Testis (tissue), 3 donors: ENCODE results near the gene RPS10. TPM values are rescaled to one million over a fixed set of nuclear protein-coding genes. Genes with fewer than 3 reads are reported as not detected.

Experiments
- DNase-seq: peaks from one replicate; pipeline ENCODE4 v3.0.0-alpha.2; 2019
- H3K27ac ChIP-seq, 2 donors: fragments of 200-600 bp; sonication (generic); one replicate each; pipeline ENCODE4 v1.5.1; 2019
- H3K27me3 ChIP-seq: fragments of 200-600 bp; sonication (generic); one replicate; pipeline ENCODE4 v1.5.1; 2019
- H3K36me3 ChIP-seq: fragments of 200-600 bp; sonication (generic); one replicate; pipeline ENCODE4 v1.5.1; 2017; ENCODE audit warnings: low read depth; ENCODE audit errors: missing control alignments
- H3K4me1 ChIP-seq: fragments of 200-600 bp; sonication (generic); one replicate; pipeline ENCODE4 v1.5.1; 2019
- H3K4me3 ChIP-seq, 2 donors: fragments of 200-600 bp; sonication (generic); one replicate each; pipeline ENCODE4 v1.5.1; 2017 to 2019
- H3K9me3 ChIP-seq: fragments of 200-600 bp; sonication (generic); one replicate; pipeline ENCODE4 v1.5.1; 2017
- CTCF ChIP-seq, 3 experiments: fragments of 450-650 bp in 2 of 3; fragments of 200-600 bp in 1 of 3; sonication (generic) in 1 of 3; IDR thresholded peaks; one replicate each; pipeline ENCODE4 v1.5.1; 2016 to 2019; ENCODE audit warnings: antibody characterized with exemption in 3 of 3, mild to moderate bottlenecking in 2 of 3, moderate library complexity in 1 of 3
- POLR2A ChIP-seq: fragments of 450-650 bp; IDR thresholded peaks from one replicate; pipeline ENCODE4 v1.6.1; 2017; ENCODE audit warnings: antibody characterized with exemption, mild to moderate bottlenecking, moderate library complexity
- WGBS, 2 donors: methylation state at CpG; one replicate each; pipeline ENCODE4 v1.1.5; 2018; 5-methylcytosine and 5-hydroxymethylcytosine counted together
- intact Hi-C: fragments of 100-400 bp; cut with DNase I; formaldehyde crosslinking; loops from one replicate; pipeline ENCODE4 v1.15.1; 2023; ENCODE audit warnings: low total_unique reads
- polyA plus RNA-seq: library from polyadenylated mRNA; stranded (reverse); fragments of 350-450 nt; fragmentation: Illumina TruSeq; extraction: RNeasy Lipid Tissue Mini Kit (QIAGEN cat#74804); gene quantifications from one replicate; pipeline ENCODE4 v1.2.3, GENCODE V29; 2014; ENCODE audit warnings: low read depth, low replicate concordance; ENCODE audit not compliant: insufficient read depth
- total RNA-seq, 2 donors: library from RNA; depleted of rRNA; stranded (reverse); fragments of >200 nt; gene quantifications; one replicate each; pipeline ENCODE4 v1.2.3, GENCODE V29; 2016

The RPS10 gene
- total and polyA plus RNA-seq, 3 donors from 2014 or later = 926 to 1,691 (median 1,309) TPM

GRCh38 chr6:34385793-34386195, 40.1 kb downstream of the RPS10 start:
- Histone ChIP-seq H3K4me3 (no peak overlapping the region), H3K4me1 (peaks cover 23% of the 10 kb centered on the region), H3K27ac (no peak overlapping the region), H3K9me3 (no peaks in the 10 kb centered on the region), H3K27me3 (no peaks in the 10 kb centered on the region), H3K36me3 (no peaks in the 10 kb centered on the region)
- TF ChIP-seq POLR2A (no peak), CTCF (IDR thresholded peaks at IDR 0.05) (no peak)
- DNase-seq = no peak
- 84 to 96% methylated on average over 3 of the region's 3 CpGs for WGBS, 2 donors
- intact Hi-C loops = no loop called here

- 60 to 77% methylated on average over 5 of the region's 5 CpGs for WGBS, 2 donors
- H3K4me3 ChIP-seq = no peak overlapping the region
- no peak for DNase-seq
- H3K27ac ChIP-seq = peak overlapping the region; percentile 32 to 75
- no peak for TF ChIP-seq POLR2A
- TF ChIP-seq CTCF (IDR thresholded peaks at IDR 0.05) = no peak
- no peaks in the 10 kb centered on the region for H3K9me3 ChIP-seq
- intact Hi-C loops = no loop called here
- no peaks in the 10 kb centered on the region for H3K27me3 ChIP-seq
- H3K4me1 ChIP-seq = peaks cover 17% of the 10 kb centered on the region
- no peaks in the 10 kb centered on the region for H3K36me3 ChIP-seq
Observed at GRCh38 chr6:34384321-34385153, 41.3 kb downstream of the RPS10 start.

- no peak overlapping the region for H3K4me3 ChIP-seq
- DNase-seq = no peak
- no peaks in the 10 kb centered on the region for H3K9me3 ChIP-seq
- intact Hi-C loops = no loop called here
- peak overlapping the region; percentile 32 to 75 for H3K27ac ChIP-seq
- TF ChIP-seq POLR2A (no peak), CTCF (IDR thresholded peaks at IDR 0.05) (no peak)
- H3K4me1 ChIP-seq = peaks cover 17% of the 10 kb centered on the region
- 52 to 59% methylated on average over 6 of the region's 6 CpGs for WGBS, 2 donors
- no peaks in the 10 kb centered on the region for H3K27me3 ChIP-seq
- no peaks in the 10 kb centered on the region for H3K36me3 ChIP-seq
Observed at GRCh38 chr6:34383656-34384320, 42.1 kb downstream of the RPS10 start.

- peak; percentile 40 for DNase-seq
- 44 to 69% methylated on average over 3 of the region's 3 CpGs for WGBS, 2 donors
- Histone ChIP-seq H3K36me3 (no peaks in the 10 kb centered on the region), H3K4me1 (peaks cover 17% of the 10 kb centered on the region), H3K27me3 (no peaks in the 10 kb centered on the region), H3K9me3 (no peaks in the 10 kb centered on the region), H3K27ac (peak overlapping the region; percentile 32 to 75), H3K4me3 (no peak overlapping the region)
- TF ChIP-seq POLR2A = no peak
- TF ChIP-seq CTCF (IDR thresholded peaks at IDR 0.05) = no peak
- intact Hi-C loops = no loop called here
Observed at GRCh38 chr6:34383161-34383631, 42.7 kb downstream of the RPS10 start.
